ENCODE results near the gene A1CF. TPM values are rescaled to one million over a fixed set of nuclear protein-coding genes. Genes with fewer than 3 reads are reported as not detected.
"Not testable (repeated sequence)": the region's sequence is repeated elsewhere in the genome, so short reads cannot be mapped to it uniquely, and the experiment has no call there.

A1CF gene
- total and polyA plus RNA-seq, 5 donors from 2014 or later: not detected

- Histone ChIP-seq H3K36me3 (ENCODE audit: control insufficient read depth, insufficient read depth, low read length) (no peaks in the 10 kb centered on the region), H3K9me3 (ENCODE audit: control insufficient read depth in 2 of 2, low read length in 2 of 2) (no peaks in the 10 kb centered on the region), H3K4me1 (ENCODE audit: control insufficient read depth, insufficient read depth, low read length, poor library complexity, severe bottlenecking) (no peaks in the 10 kb centered on the region), H3K27ac (ENCODE audit: insufficient read depth, low read length, poor library complexity, severe bottlenecking) (no peak overlapping the region), H3K4me3 (ENCODE audit: low read depth, low read length) (no peak overlapping the region), H3K27me3 (ENCODE audit: control insufficient read depth, insufficient read depth, low read length) (peaks cover 11% of the 10 kb centered on the region)
- no peaks in the 10 kb centered on the region for H3K4me1 Mint-ChIP-seq
- no peak overlapping the region for H3K4me3 Mint-ChIP-seq
- DNase-seq (no peak), ATAC-seq (ENCODE audit: low read depth in 2 of 2) (no peak)
- no peaks in the 10 kb centered on the region for H3K36me3 Mint-ChIP-seq
- peaks cover 31% of the 10 kb centered on the region for H3K27me3 Mint-ChIP-seq
- no peak overlapping the region for H3K27ac Mint-ChIP-seq
- no peaks in the 10 kb centered on the region for H3K9me3 Mint-ChIP-seq
These were observed 1.1 kb downstream of the A1CF start for GRCh38 chr10:50884302-50884701.

GRCh38 chr10:50883629-50884028 is 1.8 kb downstream of the A1CF start:
- DNase-seq: no peak
- H3K27ac Mint-ChIP-seq: no peak overlapping the region
- H3K27me3 Mint-ChIP-seq: peaks cover 26% of the 10 kb centered on the region

GRCh38 chr10:50882540-50882983 is 2.9 kb downstream of the A1CF start:
- peaks cover 25% of the 10 kb centered on the region for H3K27me3 Mint-ChIP-seq
- H3K27ac Mint-ChIP-seq: no peak overlapping the region
- Histone ChIP-seq H3K4me1 (ENCODE audit: control insufficient read depth, insufficient read depth, low read length, poor library complexity, severe bottlenecking) (no peaks in the 10 kb centered on the region), H3K4me3 (ENCODE audit: low read depth, low read length) (no peak overlapping the region), H3K36me3 (ENCODE audit: control insufficient read depth, insufficient read depth, low read length) (no peaks in the 10 kb centered on the region), H3K27me3 (ENCODE audit: control insufficient read depth, insufficient read depth, low read length) (peaks cover 11% of the 10 kb centered on the region), H3K27ac (ENCODE audit: insufficient read depth, low read length, poor library complexity, severe bottlenecking) (no peak overlapping the region), H3K9me3 (ENCODE audit: control insufficient read depth in 2 of 2, low read length in 2 of 2) (no peaks in the 10 kb centered on the region)
- DNase-seq (no peak), ATAC-seq (ENCODE audit: low read depth in 2 of 2) (no peak)
- no peaks in the 10 kb centered on the region for H3K36me3 Mint-ChIP-seq
- no peaks in the 10 kb centered on the region for H3K9me3 Mint-ChIP-seq
- no peak overlapping the region for H3K4me3 Mint-ChIP-seq
- H3K4me1 Mint-ChIP-seq: no peaks in the 10 kb centered on the region

More at GRCh38 chr10:50883629-50884028, 1.8 kb downstream of the A1CF start:
- no peaks in the 10 kb centered on the region for H3K4me1 ChIP-seq (ENCODE audit: control insufficient read depth, insufficient read depth, low read length, poor library complexity, severe bottlenecking)
- peaks cover 11% of the 10 kb centered on the region for H3K27me3 ChIP-seq (ENCODE audit: control insufficient read depth, insufficient read depth, low read length)
- Mint-ChIP-seq H3K4me1 (no peaks in the 10 kb centered on the region), H3K4me3 (no peak overlapping the region), H3K9me3 (no peaks in the 10 kb centered on the region), H3K36me3 (no peaks in the 10 kb centered on the region)
- H3K9me3 ChIP-seq (ENCODE audit: control insufficient read depth in 2 of 2, low read length in 2 of 2): no peaks in the 10 kb centered on the region
- H3K4me3 ChIP-seq (ENCODE audit: low read depth, low read length): no peak overlapping the region
- no peak overlapping the region for H3K27ac ChIP-seq (ENCODE audit: insufficient read depth, low read length, poor library complexity, severe bottlenecking)
- H3K36me3 ChIP-seq (ENCODE audit: control insufficient read depth, insufficient read depth, low read length): no peaks in the 10 kb centered on the region
- ATAC-seq (ENCODE audit: low read depth in 2 of 2): no peak

- not testable (repeated sequence) for H3K27ac ChIP-seq (ENCODE audit: insufficient read depth, low read length, poor library complexity, severe bottlenecking); H3K36me3 ChIP-seq (ENCODE audit: control insufficient read depth, insufficient read depth, low read length); H3K4me3 ChIP-seq (ENCODE audit: low read depth, low read length); H3K4me3 Mint-ChIP-seq; H3K9me3 ChIP-seq (ENCODE audit: control insufficient read depth in 2 of 2, low read length in 2 of 2); H3K27ac Mint-ChIP-seq; H3K4me1 ChIP-seq (ENCODE audit: control insufficient read depth, insufficient read depth, low read length, poor library complexity, severe bottlenecking); H3K4me1 Mint-ChIP-seq; H3K9me3 Mint-ChIP-seq; DNase-seq; H3K27me3 ChIP-seq (ENCODE audit: control insufficient read depth, insufficient read depth, low read length); ATAC-seq (ENCODE audit: low read depth in 2 of 2); H3K36me3 Mint-ChIP-seq
- peaks cover 16% of the 10 kb centered on the region for H3K27me3 Mint-ChIP-seq
These were observed 4.4 kb downstream of the A1CF start for GRCh38 chr10:50881046-50881445.

GRCh38 chr10:50876429-50876828 is 9.0 kb downstream of the A1CF start:
- Mint-ChIP-seq H3K4me3 (no peak overlapping the region), H3K27ac (no peak overlapping the region), H3K27me3 (peaks cover 15% of the 10 kb centered on the region), H3K4me1 (no peaks in the 10 kb centered on the region), H3K36me3 (no peaks in the 10 kb centered on the region), H3K9me3 (no peaks in the 10 kb centered on the region)
- no peak for ATAC-seq (ENCODE audit: low read depth in 2 of 2)
- DNase-seq: no peak
- Histone ChIP-seq H3K4me1 (ENCODE audit: control insufficient read depth, insufficient read depth, low read length, poor library complexity, severe bottlenecking) (no peaks in the 10 kb centered on the region), H3K27me3 (ENCODE audit: control insufficient read depth, insufficient read depth, low read length) (peaks cover 5% of the 10 kb centered on the region), H3K4me3 (ENCODE audit: low read depth, low read length) (no peak overlapping the region), H3K9me3 (ENCODE audit: control insufficient read depth in 2 of 2, low read length in 2 of 2) (no peaks in the 10 kb centered on the region), H3K27ac (ENCODE audit: insufficient read depth, low read length, poor library complexity, severe bottlenecking) (no peak overlapping the region), H3K36me3 (ENCODE audit: control insufficient read depth, insufficient read depth, low read length) (no peaks in the 10 kb centered on the region)

- Histone ChIP-seq H3K27me3 (ENCODE audit: control insufficient read depth, insufficient read depth, low read length) (peaks cover 5% of the 10 kb centered on the region), H3K9me3 (ENCODE audit: control insufficient read depth in 2 of 2, low read length in 2 of 2) (no peaks in the 10 kb centered on the region), H3K27ac (ENCODE audit: insufficient read depth, low read length, poor library complexity, severe bottlenecking) (no peak overlapping the region), H3K4me1 (ENCODE audit: control insufficient read depth, insufficient read depth, low read length, poor library complexity, severe bottlenecking) (no peaks in the 10 kb centered on the region), H3K4me3 (ENCODE audit: low read depth, low read length) (no peak overlapping the region), H3K36me3 (ENCODE audit: control insufficient read depth, insufficient read depth, low read length) (no peaks in the 10 kb centered on the region)
- ATAC-seq (ENCODE audit: low read depth in 2 of 2): no peak
- no peaks in the 10 kb centered on the region for H3K9me3 Mint-ChIP-seq
- no peak for DNase-seq
- H3K27me3 Mint-ChIP-seq: peaks cover 11% of the 10 kb centered on the region
- H3K4me1 Mint-ChIP-seq: no peaks in the 10 kb centered on the region
- no peak overlapping the region for H3K27ac Mint-ChIP-seq
- H3K4me3 Mint-ChIP-seq: no peak overlapping the region
- no peaks in the 10 kb centered on the region for H3K36me3 Mint-ChIP-seq
These were observed 10.7 kb downstream of the A1CF start for GRCh38 chr10:50874723-50875122.

- Histone ChIP-seq H3K4me1 (ENCODE audit: control insufficient read depth, insufficient read depth, low read length, poor library complexity, severe bottlenecking) (no peaks in the 10 kb centered on the region), H3K9me3 (ENCODE audit: control insufficient read depth in 2 of 2, low read length in 2 of 2) (no peaks in the 10 kb centered on the region), H3K27me3 (ENCODE audit: control insufficient read depth, insufficient read depth, low read length) (peaks cover 11% of the 10 kb centered on the region), H3K4me3 (ENCODE audit: low read depth, low read length) (no peak overlapping the region), H3K27ac (ENCODE audit: insufficient read depth, low read length, poor library complexity, severe bottlenecking) (no peak overlapping the region), H3K36me3 (ENCODE audit: control insufficient read depth, insufficient read depth, low read length) (no peaks in the 10 kb centered on the region)
- peaks cover 26% of the 10 kb centered on the region for H3K27me3 Mint-ChIP-seq
- no peaks in the 10 kb centered on the region for H3K36me3 Mint-ChIP-seq
- H3K27ac Mint-ChIP-seq: no peak overlapping the region
- ATAC-seq (ENCODE audit: low read depth in 2 of 2) (no peak), DNase-seq (no peak)
- H3K9me3 Mint-ChIP-seq: peaks cover 0 to 1% (median 0%) of the 10 kb centered on the region in 7 donors
- no peak overlapping the region for H3K4me3 Mint-ChIP-seq
- H3K4me1 Mint-ChIP-seq: no peaks in the 10 kb centered on the region
These were observed 19.1 kb downstream of the A1CF start for GRCh38 chr10:50866317-50866716.

GRCh38 chr10:50862719-50863118 is 22.7 kb downstream of the A1CF start:
- H3K27me3 ChIP-seq (ENCODE audit: control insufficient read depth, insufficient read depth, low read length): peaks cover 8% of the 10 kb centered on the region
- no peak overlapping the region for H3K4me3 ChIP-seq (ENCODE audit: low read depth, low read length)
- no peak overlapping the region for H3K27ac ChIP-seq (ENCODE audit: insufficient read depth, low read length, poor library complexity, severe bottlenecking)
- H3K4me3 Mint-ChIP-seq: no peak overlapping the region
- no peaks in the 10 kb centered on the region for H3K4me1 ChIP-seq (ENCODE audit: control insufficient read depth, insufficient read depth, low read length, poor library complexity, severe bottlenecking)
- no peaks in the 10 kb centered on the region for H3K36me3 Mint-ChIP-seq
- no peak for ATAC-seq (ENCODE audit: low read depth in 2 of 2)
- peaks cover 0 to 1% (median 0%) of the 10 kb centered on the region in 7 donors for H3K9me3 Mint-ChIP-seq
- H3K27ac Mint-ChIP-seq: no peak overlapping the region
- DNase-seq: no peak
- H3K9me3 ChIP-seq (ENCODE audit: control insufficient read depth in 2 of 2, low read length in 2 of 2): no peaks in the 10 kb centered on the region
- H3K4me1 Mint-ChIP-seq: no peaks in the 10 kb centered on the region
- H3K36me3 ChIP-seq (ENCODE audit: control insufficient read depth, insufficient read depth, low read length): no peaks in the 10 kb centered on the region
- peaks cover 25% of the 10 kb centered on the region for H3K27me3 Mint-ChIP-seq

All from CD4-positive, CD25-positive, alpha-beta regulatory T cell (primary cell).